GM19324 (cell line): ENCODE results near the gene PTPRD.

Experiments used
- ATAC-seq: cut with Tn5 transposase; IDR thresholded peaks from one replicate; pipeline ENCODE4 v1.9.1; 2021; ENCODE audit warnings: mild to moderate bottlenecking, moderate library complexity; ENCODE audit not compliant: unreplicated experiment, low FRiP score

PTPRD gene

DNA sequence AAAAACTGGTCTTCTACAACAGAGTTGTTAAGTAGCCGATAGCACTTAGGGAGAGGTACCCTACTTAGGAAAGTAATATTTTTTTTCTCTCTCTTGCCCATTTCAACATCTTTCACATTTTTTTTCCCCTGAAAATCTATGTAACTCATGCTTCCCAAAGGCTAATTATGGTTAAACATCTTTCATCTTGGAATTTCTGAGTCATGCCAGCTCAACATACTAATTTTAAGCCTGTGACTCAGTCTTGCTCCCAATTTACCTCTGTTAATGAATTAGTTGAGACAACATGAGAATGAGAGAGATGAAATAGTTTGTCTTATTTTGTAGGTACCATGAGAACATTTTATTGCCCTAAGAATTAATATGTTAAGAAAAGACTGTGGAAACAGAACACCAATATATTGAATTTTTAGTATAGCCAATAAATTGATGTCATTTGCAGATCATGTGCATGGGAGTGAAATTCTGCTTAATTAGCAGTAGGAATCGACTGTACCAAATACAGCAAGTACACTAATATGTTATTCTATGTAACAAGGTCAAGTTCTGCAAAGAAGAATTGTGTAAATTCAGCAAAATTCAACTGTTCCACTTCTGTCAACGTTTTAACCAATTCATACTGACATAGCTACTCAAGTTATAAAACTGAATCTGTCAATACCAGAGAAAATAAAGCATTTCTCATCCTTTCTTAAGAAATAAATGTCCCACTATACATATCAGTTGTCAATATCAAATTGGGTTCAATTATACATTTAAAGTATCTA is 550.0 kb downstream of the PTPRD start:
- no peak for ATAC-seq

GRCh38 chr9:10059044-10059443 is 553.8 kb downstream of the PTPRD start:
- ATAC-seq, result no peak

DNA sequence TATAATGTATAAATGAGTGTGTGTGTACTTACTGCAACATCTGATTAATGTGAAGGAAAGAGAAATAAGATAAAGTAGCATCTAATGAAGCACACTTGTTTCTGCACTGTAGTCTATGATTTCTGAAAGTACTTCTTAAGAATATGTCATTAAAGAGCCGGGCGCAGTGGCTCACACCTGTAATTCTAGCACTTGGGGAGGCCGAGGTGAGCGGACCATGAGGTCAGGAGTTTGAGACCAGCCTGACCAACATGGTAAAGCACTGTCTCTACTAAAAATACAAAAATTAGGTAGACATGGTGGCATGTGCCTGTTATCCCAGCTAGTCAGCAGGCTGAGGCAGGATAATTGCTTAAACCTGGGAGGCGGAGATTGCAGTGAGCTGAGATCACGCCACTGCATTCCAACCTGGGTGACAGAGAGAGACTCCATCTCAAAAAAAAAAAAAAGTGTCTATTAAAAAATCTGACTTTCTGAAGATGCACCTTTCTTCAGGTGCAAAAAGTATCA is 556.9 kb downstream of the PTPRD start:
- ATAC-seq, result no peak

DNA sequence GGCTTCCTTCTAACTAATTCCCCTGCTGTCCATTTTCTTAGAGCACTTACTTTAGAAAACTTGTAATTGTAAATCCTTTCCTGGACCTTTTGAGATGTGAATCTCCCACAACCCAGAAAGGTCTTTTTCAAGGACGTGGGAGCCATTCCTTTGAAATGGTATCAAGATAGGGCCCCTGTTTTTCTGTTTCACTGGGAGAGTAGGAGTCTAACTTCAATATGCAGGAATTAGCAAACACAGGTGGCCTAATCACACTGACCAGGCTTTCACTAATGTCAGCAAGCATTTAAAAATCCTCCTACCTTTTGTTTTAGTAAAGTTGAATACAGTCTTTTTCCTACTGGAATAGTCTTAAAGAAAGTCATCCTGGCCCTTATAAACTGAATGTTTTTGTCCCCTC is 558.3 kb downstream of the PTPRD start:
- no peak for ATAC-seq

DNA sequence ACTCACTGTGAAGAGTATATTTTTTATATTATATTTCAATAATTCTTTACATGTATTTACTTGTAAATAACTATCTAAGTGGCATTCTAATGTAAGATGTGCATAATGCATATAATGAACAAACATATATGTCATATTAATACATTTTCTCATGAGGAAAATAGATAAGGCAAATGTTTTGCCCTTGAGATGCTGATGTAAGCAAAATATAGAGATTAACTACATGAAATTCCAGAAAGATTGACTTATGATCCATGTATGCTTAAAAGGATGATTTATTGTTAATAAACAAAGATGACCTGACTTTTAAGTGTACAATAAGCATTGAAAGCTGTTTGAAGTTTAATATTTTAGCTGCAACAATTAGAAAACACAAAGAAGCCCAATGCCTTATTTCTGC is 559.9 kb downstream of the PTPRD start:
- no peak for ATAC-seq

- ATAC-seq, result no peak
Observed at GRCh38 chr9:10052181-10052580, 560.6 kb downstream of the PTPRD start.

- ATAC-seq, result no peak
Observed at GRCh38 chr9:10050016-10050415, 562.8 kb downstream of the PTPRD start.

DNA sequence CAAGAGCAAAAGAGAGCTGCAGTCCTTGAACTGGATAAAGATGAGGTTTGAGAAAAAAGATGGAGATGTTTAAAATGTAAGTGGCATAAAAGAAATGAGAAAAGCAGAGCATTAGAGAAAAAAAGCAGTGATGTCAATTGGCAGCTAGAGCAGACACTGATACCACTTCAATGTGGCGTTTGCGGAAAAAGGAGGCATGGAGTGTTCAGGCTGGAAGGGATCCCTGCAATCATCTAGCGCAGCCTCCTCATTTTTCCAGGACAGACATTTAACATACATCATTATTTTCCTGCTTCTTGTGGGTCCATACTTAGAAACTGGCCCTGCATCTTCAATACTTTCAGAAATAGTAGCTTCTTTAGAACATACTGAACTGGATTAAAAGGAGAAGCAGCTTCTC is 563.8 kb downstream of the PTPRD start:
- ATAC-seq, result no peak

GRCh38 chr9:10045598-10045997 is 567.2 kb downstream of the PTPRD start:
- no peak for ATAC-seq

- no peak for ATAC-seq
Observed at GRCh38 chr9:10041726-10042229, 571.0 kb downstream of the PTPRD start.

- ATAC-seq, result no peak
Observed at GRCh38 chr9:10036095-10036494, 576.7 kb downstream of the PTPRD start.

DNA sequence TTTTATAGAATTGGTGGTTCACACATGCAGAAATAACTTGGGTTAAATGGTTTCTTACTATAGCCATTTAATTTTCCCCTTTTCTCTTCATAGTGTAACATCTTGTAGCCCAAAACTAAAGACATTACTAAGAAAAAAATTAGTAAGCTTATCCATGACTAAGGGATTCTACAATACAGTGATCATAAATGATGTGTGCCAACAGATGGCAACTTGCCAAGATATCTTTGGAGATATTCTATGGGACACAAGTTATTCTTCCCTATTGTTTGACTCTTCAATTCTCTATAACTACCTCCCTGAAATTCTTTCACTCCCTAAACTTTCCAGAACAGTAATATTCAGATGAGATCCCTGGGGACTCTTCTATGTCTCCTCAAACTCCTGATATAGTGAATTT is 580.6 kb downstream of the PTPRD start:
- ATAC-seq, result no peak

DNA sequence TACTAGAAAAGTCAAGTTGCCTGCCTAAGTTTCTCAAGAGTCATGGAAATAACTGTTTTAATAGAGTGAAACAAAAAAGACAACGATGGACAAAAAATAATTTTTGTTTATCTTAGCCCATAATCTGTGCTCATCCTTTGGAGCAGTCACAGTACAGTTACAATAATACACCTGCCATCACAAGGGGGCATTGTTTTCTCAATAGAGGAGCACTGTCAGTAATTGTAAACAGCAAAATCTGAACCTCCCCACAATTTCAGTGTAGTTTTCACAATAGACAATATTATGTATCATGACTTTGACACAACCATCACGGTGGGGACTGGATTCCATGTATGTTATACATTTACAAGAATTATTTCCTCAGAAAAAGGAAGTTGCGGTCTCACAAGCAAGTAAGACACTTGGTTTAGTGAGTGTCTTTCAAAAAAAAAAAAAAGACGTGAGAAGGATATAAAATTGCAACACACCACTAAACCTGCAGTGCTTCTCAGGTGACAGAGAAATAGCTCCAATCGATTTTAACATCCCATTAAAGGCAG is 586.3 kb downstream of the PTPRD start:
- ATAC-seq, result no peak

DNA sequence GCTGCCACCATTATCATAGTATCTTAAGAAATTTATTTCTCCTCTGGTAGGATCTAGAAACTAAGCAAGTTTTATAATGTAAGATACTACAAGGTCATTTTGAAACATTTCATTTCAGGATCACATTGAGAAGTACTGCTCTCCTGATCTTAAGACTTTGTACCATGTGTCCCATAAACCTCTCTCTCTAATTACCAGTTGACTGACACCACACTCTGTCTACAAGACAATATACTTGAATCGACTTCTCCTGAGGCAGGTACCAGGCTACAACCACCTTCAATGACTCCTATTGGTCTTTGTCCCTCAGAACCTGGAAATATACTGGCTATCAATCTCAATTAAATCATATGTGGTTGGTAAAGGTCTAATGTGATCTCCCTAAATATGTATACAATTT is 597.0 kb downstream of the PTPRD start:
- ATAC-seq, result no peak

- no peak for ATAC-seq
Observed at GRCh38 chr9:10014889-10015288, 597.9 kb downstream of the PTPRD start.

DNA sequence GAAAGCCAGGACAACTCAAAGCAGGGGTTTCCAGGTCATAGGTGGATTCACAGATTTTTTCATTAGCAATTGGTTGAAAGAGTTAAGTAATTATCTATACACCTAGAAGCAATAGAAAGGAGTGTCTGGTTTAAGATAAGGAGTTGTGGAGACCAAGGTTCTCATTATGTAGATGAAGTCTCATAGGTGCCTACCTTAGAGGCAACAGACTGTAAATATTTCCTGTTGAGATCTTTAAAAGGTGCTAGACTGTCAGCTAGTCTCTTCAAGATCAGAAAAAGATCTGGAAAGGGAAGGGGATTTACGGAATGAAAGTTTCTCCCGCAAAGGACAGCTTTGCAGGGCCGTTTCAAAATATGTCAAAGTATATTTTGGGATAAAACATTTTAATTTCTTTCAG is 603.4 kb downstream of the PTPRD start:
- ATAC-seq, result no peak

- ATAC-seq, result no peak
Observed at GRCh38 chr9:10008101-10008799, 604.6 kb downstream of the PTPRD start.

- ATAC-seq, result no peak
Observed at GRCh38 chr9:10007356-10007755, 605.4 kb downstream of the PTPRD start.

DNA sequence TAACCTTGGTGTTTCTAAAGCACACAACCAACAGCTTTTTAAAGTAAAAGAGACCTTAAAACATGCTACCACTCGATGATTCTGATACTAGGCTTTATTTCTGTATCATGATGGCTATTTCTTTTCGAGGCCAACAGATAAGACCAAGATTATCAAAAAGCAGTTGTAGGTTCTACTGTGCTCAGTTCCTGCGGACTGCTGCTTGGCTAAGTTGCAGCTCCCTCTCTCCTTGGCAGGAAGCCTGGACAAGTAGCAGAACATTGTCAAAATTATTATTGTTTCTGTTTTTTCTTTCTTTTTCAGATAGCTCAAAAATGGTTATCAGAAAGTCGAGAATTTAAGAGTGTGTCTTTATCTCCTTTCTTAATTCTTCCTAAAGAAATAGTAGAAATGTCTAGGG is 607.6 kb downstream of the PTPRD start:
- ATAC-seq, result no peak

GRCh38 chr9:10003047-10003446 is 609.8 kb downstream of the PTPRD start:
- ATAC-seq, result no peak

DNA sequence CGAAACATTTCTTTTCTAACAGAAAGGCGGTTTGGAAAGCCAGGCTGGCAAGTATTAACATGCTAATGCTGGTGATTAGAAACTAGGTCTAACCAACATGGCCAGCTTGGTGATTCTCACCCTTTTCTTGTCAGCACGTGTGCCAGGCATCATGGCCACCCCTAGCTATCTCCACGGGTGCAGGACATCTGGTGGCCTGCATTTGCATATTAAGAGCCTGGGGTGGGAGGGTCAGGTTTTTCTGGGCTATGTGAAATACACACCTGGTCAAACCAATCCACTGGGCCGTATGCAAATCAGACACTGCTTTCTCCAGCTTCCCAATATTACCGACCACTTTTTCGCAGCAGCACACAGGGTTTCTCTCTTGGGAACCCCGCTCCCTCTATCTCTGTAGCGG is 612.1 kb downstream of the PTPRD start:
- no peak for ATAC-seq
